Measurements from ENCODE around the gene CBX3.
"Not testable (repeated sequence)": the region's sequence is repeated elsewhere in the genome, so short reads cannot be mapped to it uniquely, and the experiment has no call there.

CBX3 gene

GRCh38 chr7:26201247-26202018, at the start of gene CBX3:
Gene CBX3, plus strand, starts transcription at chr7:26201745. Its CDS starts 1,254 bp downstream, at chr7:26202999.
- DNase-seq (ENCODE audit: low read depth) = peak; percentile 48

GRCh38 chr7:26151953-26152781, 49.4 kb upstream of the CBX3 start, which contains the start of gene NFE2L3:
Gene NFE2L3, plus strand, starts transcription at chr7:26152198. Its CDS starts 301 bp downstream, at chr7:26152499.
- no peak for DNase-seq (ENCODE audit: low read depth)

GRCh38 chr7:26152782-26153240, 48.7 kb upstream of the CBX3 start:
- DNase-seq (ENCODE audit: low read depth) = not testable (repeated sequence)

GRCh38 chr7:26153241-26153822, 48.2 kb upstream of the CBX3 start:
- DNase-seq (ENCODE audit: low read depth) = no peak

GRCh38 chr7:26153823-26154783, 47.4 kb upstream of the CBX3 start:
- no peak for DNase-seq (ENCODE audit: low read depth)

- no peak for DNase-seq (ENCODE audit: low read depth)
Observed at GRCh38 chr7:26155531-26156375, 45.8 kb upstream of the CBX3 start.

GRCh38 chr7:26156451-26157420, 44.8 kb upstream of the CBX3 start:
- DNase-seq (ENCODE audit: low read depth) = peak; percentile 50

GRCh38 chr7:26157520-26158105, 43.9 kb upstream of the CBX3 start:
- no peak for DNase-seq (ENCODE audit: low read depth)

- no peak for DNase-seq (ENCODE audit: low read depth)
Observed at GRCh38 chr7:26159243-26159642, 42.3 kb upstream of the CBX3 start.

GRCh38 chr7:26160896-26161295, 40.6 kb upstream of the CBX3 start:
- DNase-seq (ENCODE audit: low read depth) = no peak

- DNase-seq (ENCODE audit: low read depth) = no peak
Observed at GRCh38 chr7:26162431-26162830, 39.1 kb upstream of the CBX3 start.

GRCh38 chr7:26163804-26164203, 37.7 kb upstream of the CBX3 start:
- not testable (repeated sequence) for DNase-seq (ENCODE audit: low read depth)

- no peak for DNase-seq (ENCODE audit: low read depth)
Observed at GRCh38 chr7:26165950-26166683, 35.4 kb upstream of the CBX3 start.

GRCh38 chr7:26166684-26167266, 34.8 kb upstream of the CBX3 start:
- DNase-seq (ENCODE audit: low read depth) = no peak

GRCh38 chr7:26167303-26167934, 34.1 kb upstream of the CBX3 start:
- no peak for DNase-seq (ENCODE audit: low read depth)

GRCh38 chr7:26168458-26169023, 33.0 kb upstream of the CBX3 start:
- DNase-seq (ENCODE audit: low read depth) = no peak

GRCh38 chr7:26169271-26169670, 32.3 kb upstream of the CBX3 start:
- DNase-seq (ENCODE audit: low read depth) = no peak
